MM.1S (cell line): ENCODE measurements around the gene METAP1D.

ENCODE experiments used
- DNase-seq: peaks from one replicate; pipeline ENCODE4 v3.0.0-alpha.2; 2015
- H2AFZ ChIP-seq: fragments of 300-600 bp; sonication (generic); 2 replicates; pipeline ENCODE4 v1.6.0; 2016; ENCODE audit warnings: antibody characterized with exemption, low read length
- H3F3A ChIP-seq: fragments of 300-600 bp; sonication (generic); 2 replicates; pipeline ENCODE4 v1.6.1; 2016; ENCODE audit warnings: mild to moderate bottlenecking, antibody characterized with exemption, low read length, moderate library complexity, mixed read lengths; ENCODE audit not compliant: insufficient read depth
- H3K27ac ChIP-seq: fragments of 300-600 bp; sonication (generic); 2 replicates; pipeline ENCODE4 v1.5.1; 2016; ENCODE audit warnings: mild to moderate bottlenecking, low read length
- H3K27me3 ChIP-seq: fragments of 300-600 bp; sonication (generic); replicated peaks from 2 replicates; pipeline ENCODE4 v1.6.0; 2016; ENCODE audit warnings: low read length; ENCODE audit not compliant: insufficient read depth
- H3K36me3 ChIP-seq: fragments of 300-600 bp; sonication (generic); replicated peaks from 2 replicates; pipeline ENCODE4 v1.6.1; 2016; ENCODE audit warnings: mild to moderate bottlenecking, low read length, mixed read lengths; ENCODE audit not compliant: insufficient read depth
- H3K4me1 ChIP-seq: fragments of 300-600 bp; sonication (generic); 2 replicates; pipeline ENCODE4 v1.6.1; 2016; ENCODE audit warnings: low read length, mixed read lengths
- H3K4me2 ChIP-seq: fragments of 300-600 bp; sonication (generic); 2 replicates; pipeline ENCODE4 v1.6.0; 2016; ENCODE audit warnings: low read depth, low read length
- H3K4me3 ChIP-seq: fragments of 300-600 bp; sonication (generic); 2 replicates; pipeline ENCODE4 v1.5.1; 2016; ENCODE audit warnings: low read length, mixed read lengths
- H3K79me2 ChIP-seq: fragments of 300-600 bp; sonication (generic); 2 replicates; pipeline ENCODE4 v1.6.1; 2016; ENCODE audit warnings: mixed run types, low read length, mixed read lengths
- H3K9ac ChIP-seq: fragments of 300-600 bp; sonication (generic); 2 replicates; pipeline ENCODE4 v1.6.1; 2016; ENCODE audit warnings: low read length, mixed read lengths
- H3K9me2 ChIP-seq: fragments of 300-600 bp; sonication (generic); replicated peaks from 2 replicates; pipeline ENCODE4 v1.6.1; 2016; ENCODE audit warnings: mild to moderate bottlenecking, low read length, mixed read lengths; ENCODE audit not compliant: insufficient read depth
- H3K9me3 ChIP-seq: fragments of 300-600 bp; sonication (generic); replicated peaks from 2 replicates; pipeline ENCODE4 v1.6.1; 2016; ENCODE audit warnings: mild to moderate bottlenecking, low read length, mixed read lengths; ENCODE audit not compliant: insufficient read depth
- H4K20me1 ChIP-seq: fragments of 300-600 bp; sonication (generic); 2 replicates; pipeline ENCODE4 v1.6.1; 2016; ENCODE audit warnings: mild to moderate bottlenecking, low read length, moderate library complexity, mixed read lengths; ENCODE audit not compliant: insufficient read depth
- EZH2 ChIP-seq: fragments of 300-600 bp; sonication (generic); optimal IDR thresholded peaks from 2 replicates; pipeline ENCODE3; 2017; ENCODE audit warnings: low read depth, mild to moderate bottlenecking, antibody characterized with exemption, low read length, mixed read lengths
- EZH2phosphoT487 ChIP-seq: fragments of 300-600 bp; sonication (generic); IDR thresholded peaks from 2 replicates; pipeline ENCODE4 v1.6.1; 2018; ENCODE audit warnings: antibody characterized with exemption, low read length
- TF ChIP-seq, protein P1 (sequence below): fragments of 300-600 bp; sonication (generic); IDR thresholded peaks from 2 replicates; pipeline ENCODE4 v1.5.1; 2016; ENCODE audit warnings: antibody characterized with exemption, low read length, mixed read lengths

Gene METAP1D

DNA sequence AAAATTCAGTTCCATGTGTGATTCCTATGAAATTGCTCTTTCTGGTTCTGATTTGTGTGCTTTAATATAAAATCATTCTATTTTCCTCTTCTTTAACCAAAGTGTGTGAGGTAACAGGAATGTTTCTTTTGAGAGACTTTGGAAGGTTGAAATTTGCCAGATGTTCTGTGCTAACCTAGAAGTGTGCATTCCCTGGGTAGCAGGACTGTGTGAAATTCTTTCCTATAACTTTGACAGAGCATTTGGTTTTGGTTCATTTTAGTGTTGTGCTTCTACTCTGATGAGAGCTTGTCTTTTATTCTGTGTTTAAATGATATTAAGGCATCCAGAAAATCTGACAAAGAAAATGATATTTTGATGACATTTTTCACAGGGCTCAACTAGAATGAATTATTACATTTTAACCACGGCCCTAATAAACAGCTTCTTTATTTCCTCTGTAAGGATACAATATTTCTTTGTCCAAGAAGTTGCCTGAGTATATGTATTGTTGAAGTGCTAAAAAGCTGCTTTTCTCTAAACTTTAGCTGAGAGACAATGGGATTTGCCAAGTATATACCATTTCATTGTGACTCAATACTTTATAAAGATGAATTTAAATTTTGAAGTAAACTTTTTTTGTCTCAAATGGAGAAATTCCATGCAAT, 50.8 kb downstream of the METAP1D start:
- Histone ChIP-seq H3K4me2 (no peak overlapping the region), H3K4me3 (no peak overlapping the region), H3K9me3 (no peaks in the 10 kb centered on the region), H2AFZ (no peak overlapping the region), H3K9me2 (no peaks in the 10 kb centered on the region), H4K20me1 (no peaks in the 10 kb centered on the region), H3K9ac (no peak overlapping the region), H3F3A (no peaks in the 10 kb centered on the region), H3K27me3 (no peaks in the 10 kb centered on the region), H3K27ac (no peak overlapping the region), H3K79me2 (no peaks in the 10 kb centered on the region), H3K4me1 (no peaks in the 10 kb centered on the region), H3K36me3 (no peaks in the 10 kb centered on the region)
- no peak for DNase-seq
- TF ChIP-seq EZH2 (no peak), EZH2phosphoT487 (no peak)
- TF ChIP-seq, protein P1, sequence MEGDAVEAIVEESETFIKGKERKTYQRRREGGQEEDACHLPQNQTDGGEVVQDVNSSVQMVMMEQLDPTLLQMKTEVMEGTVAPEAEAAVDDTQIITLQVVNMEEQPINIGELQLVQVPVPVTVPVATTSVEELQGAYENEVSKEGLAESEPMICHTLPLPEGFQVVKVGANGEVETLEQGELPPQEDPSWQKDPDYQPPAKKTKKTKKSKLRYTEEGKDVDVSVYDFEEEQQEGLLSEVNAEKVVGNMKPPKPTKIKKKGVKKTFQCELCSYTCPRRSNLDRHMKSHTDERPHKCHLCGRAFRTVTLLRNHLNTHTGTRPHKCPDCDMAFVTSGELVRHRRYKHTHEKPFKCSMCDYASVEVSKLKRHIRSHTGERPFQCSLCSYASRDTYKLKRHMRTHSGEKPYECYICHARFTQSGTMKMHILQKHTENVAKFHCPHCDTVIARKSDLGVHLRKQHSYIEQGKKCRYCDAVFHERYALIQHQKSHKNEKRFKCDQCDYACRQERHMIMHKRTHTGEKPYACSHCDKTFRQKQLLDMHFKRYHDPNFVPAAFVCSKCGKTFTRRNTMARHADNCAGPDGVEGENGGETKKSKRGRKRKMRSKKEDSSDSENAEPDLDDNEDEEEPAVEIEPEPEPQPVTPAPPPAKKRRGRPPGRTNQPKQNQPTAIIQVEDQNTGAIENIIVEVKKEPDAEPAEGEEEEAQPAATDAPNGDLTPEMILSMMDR = no peak

GRCh38 chr2:172052000-172052983, 52.5 kb downstream of the METAP1D start:
- H3K9me2 ChIP-seq = no peaks in the 10 kb centered on the region
- no peaks in the 10 kb centered on the region for H3K9me3 ChIP-seq
- no peak overlapping the region for H3K27ac ChIP-seq
- TF ChIP-seq, protein P1 = no peak
- TF ChIP-seq EZH2phosphoT487 (no peak), EZH2 (no peak)
- no peaks in the 10 kb centered on the region for H3K27me3 ChIP-seq
- H3K79me2 ChIP-seq = no peaks in the 10 kb centered on the region
- H3K4me3 ChIP-seq = no peak overlapping the region
- H4K20me1 ChIP-seq = no peaks in the 10 kb centered on the region
- H3K9ac ChIP-seq = no peak overlapping the region
- H2AFZ ChIP-seq = no peak overlapping the region
- H3K4me1 ChIP-seq = no peaks in the 10 kb centered on the region
- no peak for DNase-seq
- no peaks in the 10 kb centered on the region for H3F3A ChIP-seq
- H3K4me2 ChIP-seq = no peak overlapping the region
- H3K36me3 ChIP-seq = no peaks in the 10 kb centered on the region

- H3K9ac ChIP-seq = no peak overlapping the region
- H3K4me1 ChIP-seq = no peaks in the 10 kb centered on the region
- no peak for DNase-seq
- no peaks in the 10 kb centered on the region for H3F3A ChIP-seq
- H3K9me2 ChIP-seq = no peaks in the 10 kb centered on the region
- no peaks in the 10 kb centered on the region for H3K79me2 ChIP-seq
- TF ChIP-seq EZH2 (no peak), EZH2phosphoT487 (no peak)
- TF ChIP-seq, protein P1 = no peak
- H4K20me1 ChIP-seq = no peaks in the 10 kb centered on the region
- no peaks in the 10 kb centered on the region for H3K9me3 ChIP-seq
- H3K4me3 ChIP-seq = no peak overlapping the region
- no peaks in the 10 kb centered on the region for H3K36me3 ChIP-seq
- no peak overlapping the region for H3K4me2 ChIP-seq
- H3K27ac ChIP-seq = no peak overlapping the region
- H3K27me3 ChIP-seq = no peaks in the 10 kb centered on the region
- no peak overlapping the region for H2AFZ ChIP-seq
Observed at GRCh38 chr2:172053486-172053885, 53.7 kb downstream of the METAP1D start.
